ENCODE results near the gene DNASE1L3.

DNASE1L3 gene

DNA sequence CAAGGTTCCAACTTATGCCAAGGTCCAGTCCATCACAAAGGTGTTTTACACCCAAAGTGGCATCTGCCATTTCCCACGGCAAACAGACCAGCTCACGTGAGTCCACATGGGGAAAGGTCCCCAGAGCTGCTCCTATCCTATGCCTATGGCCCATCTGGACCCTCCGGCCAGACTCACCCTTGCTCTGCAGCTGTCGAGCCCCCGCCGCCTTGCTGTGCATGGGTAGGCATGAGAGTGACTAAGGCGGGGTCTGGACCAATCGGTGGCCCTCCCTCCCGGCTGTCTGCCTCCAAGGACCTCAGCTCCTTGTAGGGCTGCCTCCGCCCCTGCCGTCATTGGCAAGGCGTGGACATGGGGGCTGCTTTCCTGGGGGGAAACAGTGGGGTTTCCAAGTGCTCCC lies 26.9 kb downstream of the DNASE1L3 start:
- Histone ChIP-seq H3K9ac (ENCODE audit: low read length) (no peak overlapping the region), H3K9me2 (ENCODE audit: low read depth, low read length) (no peaks in the 10 kb centered on the region), H2AFZ (ENCODE audit: low read length) (no peak overlapping the region), H3K9me3 (ENCODE audit: low read length) (no peaks in the 10 kb centered on the region), H3K27ac (ENCODE audit: low read depth, low read length, poor library complexity, severe bottlenecking) (no peak overlapping the region), H4K20me1 (ENCODE audit: insufficient read depth, low read length) (no peaks in the 10 kb centered on the region), H3K4me2 (ENCODE audit: low read length) (no peak overlapping the region), H3K27me3 (ENCODE audit: insufficient read depth, low read length) (peaks cover 2% of the 10 kb centered on the region; the same call in 1 of the 2 replicates), H3F3A (ENCODE audit: insufficient read depth, low read length) (no peaks in the 10 kb centered on the region), H3K36me3 (ENCODE audit: insufficient read depth, low read length) (no peaks in the 10 kb centered on the region), H3K4me1 (ENCODE audit: insufficient read depth, low read length, severe bottlenecking) (no peaks in the 10 kb centered on the region), H3K4me3 (ENCODE audit: low read depth, low read length, poor library complexity, severe bottlenecking) (no peak overlapping the region), H3K79me2 (ENCODE audit: insufficient read depth, low read length) (no peaks in the 10 kb centered on the region)
- TF ChIP-seq, protein P1, sequence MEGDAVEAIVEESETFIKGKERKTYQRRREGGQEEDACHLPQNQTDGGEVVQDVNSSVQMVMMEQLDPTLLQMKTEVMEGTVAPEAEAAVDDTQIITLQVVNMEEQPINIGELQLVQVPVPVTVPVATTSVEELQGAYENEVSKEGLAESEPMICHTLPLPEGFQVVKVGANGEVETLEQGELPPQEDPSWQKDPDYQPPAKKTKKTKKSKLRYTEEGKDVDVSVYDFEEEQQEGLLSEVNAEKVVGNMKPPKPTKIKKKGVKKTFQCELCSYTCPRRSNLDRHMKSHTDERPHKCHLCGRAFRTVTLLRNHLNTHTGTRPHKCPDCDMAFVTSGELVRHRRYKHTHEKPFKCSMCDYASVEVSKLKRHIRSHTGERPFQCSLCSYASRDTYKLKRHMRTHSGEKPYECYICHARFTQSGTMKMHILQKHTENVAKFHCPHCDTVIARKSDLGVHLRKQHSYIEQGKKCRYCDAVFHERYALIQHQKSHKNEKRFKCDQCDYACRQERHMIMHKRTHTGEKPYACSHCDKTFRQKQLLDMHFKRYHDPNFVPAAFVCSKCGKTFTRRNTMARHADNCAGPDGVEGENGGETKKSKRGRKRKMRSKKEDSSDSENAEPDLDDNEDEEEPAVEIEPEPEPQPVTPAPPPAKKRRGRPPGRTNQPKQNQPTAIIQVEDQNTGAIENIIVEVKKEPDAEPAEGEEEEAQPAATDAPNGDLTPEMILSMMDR (IDR thresholded peaks at IDR 0.05; ENCODE audit: low read length), result no peak
- no peak for TF ChIP-seq EZH2 (IDR thresholded peaks at IDR 0.05; ENCODE audit: borderline replicate concordance, low read length)

DNA sequence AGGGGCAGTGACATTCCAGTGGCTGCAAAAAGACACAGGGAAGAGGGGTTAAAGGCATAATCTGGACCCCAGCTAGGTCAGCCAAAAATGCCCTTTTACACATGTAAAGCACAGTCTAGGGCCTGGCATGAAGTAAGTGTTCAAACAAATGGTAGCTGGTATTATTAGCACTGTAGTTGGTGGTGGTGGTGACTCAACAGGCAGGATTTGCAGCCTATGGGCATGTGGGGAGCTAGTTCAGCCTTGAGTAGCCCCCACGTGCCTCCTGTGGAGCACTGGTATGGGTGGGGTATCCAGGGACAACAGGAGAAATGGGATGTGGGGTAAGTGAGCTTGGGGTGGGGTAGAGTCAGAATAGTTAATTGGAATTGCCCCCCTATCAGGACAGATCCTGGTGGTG lies 27.6 kb downstream of the DNASE1L3 start:
- no peaks in the 10 kb centered on the region for H3K36me3 ChIP-seq (ENCODE audit: insufficient read depth, low read length)
- no peaks in the 10 kb centered on the region for H3K9me3 ChIP-seq (ENCODE audit: low read length)
- H4K20me1 ChIP-seq (ENCODE audit: insufficient read depth, low read length), result no peaks in the 10 kb centered on the region
- H2AFZ ChIP-seq (ENCODE audit: low read length), result no peak overlapping the region
- no peaks in the 10 kb centered on the region for H3K79me2 ChIP-seq (ENCODE audit: insufficient read depth, low read length)
- H3F3A ChIP-seq (ENCODE audit: insufficient read depth, low read length), result no peaks in the 10 kb centered on the region
- no peak overlapping the region for H3K9ac ChIP-seq (ENCODE audit: low read length)
- peaks cover 4% of the 10 kb centered on the region; the same call in 1 of the 2 replicates for H3K27me3 ChIP-seq (ENCODE audit: insufficient read depth, low read length)
- peaks cover 1% of the 10 kb centered on the region for H3K4me1 ChIP-seq (ENCODE audit: insufficient read depth, low read length, severe bottlenecking)
- no peak overlapping the region for H3K4me2 ChIP-seq (ENCODE audit: low read length)
- no peaks in the 10 kb centered on the region for H3K9me2 ChIP-seq (ENCODE audit: low read depth, low read length)
- H3K4me3 ChIP-seq (ENCODE audit: low read depth, low read length, poor library complexity, severe bottlenecking), result no peak overlapping the region
- H3K27ac ChIP-seq (ENCODE audit: low read depth, low read length, poor library complexity, severe bottlenecking), result no peak overlapping the region
- TF ChIP-seq, protein P1 (IDR thresholded peaks at IDR 0.05; ENCODE audit: low read length), result no peak
- TF ChIP-seq EZH2 (IDR thresholded peaks at IDR 0.05; ENCODE audit: borderline replicate concordance, low read length), result no peak

DNA sequence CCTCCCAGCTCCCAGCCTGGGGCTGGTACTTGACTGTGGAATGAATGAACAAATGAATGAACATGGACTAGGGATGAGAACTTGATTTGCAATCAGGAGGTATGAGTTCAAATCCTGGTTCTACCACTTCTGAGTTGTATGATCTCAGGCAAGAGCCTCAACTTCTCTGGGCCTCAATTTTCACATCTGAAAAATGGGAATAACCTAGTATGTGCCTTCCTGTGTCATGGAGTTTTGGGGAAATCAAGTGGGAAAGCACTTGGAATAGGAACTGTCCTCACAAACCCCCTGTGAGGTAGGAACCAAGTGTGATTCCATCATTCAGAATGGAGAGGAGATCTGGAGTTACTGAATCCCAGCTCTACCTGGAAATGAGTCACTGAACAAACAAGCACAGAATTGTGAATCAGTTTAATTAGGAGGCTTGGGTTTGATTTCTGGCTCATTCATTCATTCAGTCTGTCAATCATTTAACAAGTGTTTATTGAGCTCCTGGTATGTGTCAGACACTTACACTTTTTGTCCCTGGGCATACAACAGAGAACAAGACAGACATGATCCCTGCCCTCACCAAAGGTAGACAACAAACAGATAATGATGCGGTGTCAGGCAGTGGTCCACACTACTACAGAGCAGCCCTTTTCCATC lies 29.7 kb downstream of the DNASE1L3 start:
- Histone ChIP-seq H3K4me3 (ENCODE audit: low read depth, low read length, poor library complexity, severe bottlenecking) (no peak overlapping the region), H3K4me1 (ENCODE audit: insufficient read depth, low read length, severe bottlenecking) (peaks cover 5% of the 10 kb centered on the region), H3K4me2 (ENCODE audit: low read length) (no peak overlapping the region), H3K9ac (ENCODE audit: low read length) (no peak overlapping the region), H3K27me3 (ENCODE audit: insufficient read depth, low read length) (peaks cover 4% of the 10 kb centered on the region; the same call in 1 of the 2 replicates), H3K79me2 (ENCODE audit: insufficient read depth, low read length) (no peaks in the 10 kb centered on the region), H2AFZ (ENCODE audit: low read length) (no peak overlapping the region), H3K9me2 (ENCODE audit: low read depth, low read length) (no peaks in the 10 kb centered on the region), H3F3A (ENCODE audit: insufficient read depth, low read length) (no peaks in the 10 kb centered on the region), H3K9me3 (ENCODE audit: low read length) (no peaks in the 10 kb centered on the region), H3K27ac (ENCODE audit: low read depth, low read length, poor library complexity, severe bottlenecking) (no peak overlapping the region), H3K36me3 (ENCODE audit: insufficient read depth, low read length) (no peaks in the 10 kb centered on the region), H4K20me1 (ENCODE audit: insufficient read depth, low read length) (no peaks in the 10 kb centered on the region)
- TF ChIP-seq, protein P1 (IDR thresholded peaks at IDR 0.05; ENCODE audit: low read length), result no peak
- no peak for TF ChIP-seq EZH2 (IDR thresholded peaks at IDR 0.05; ENCODE audit: borderline replicate concordance, low read length)
